Ascending aorta (tissue), 2 donors: Measurements from ENCODE around the gene AQP12A. TPM values are rescaled to one million over a fixed set of nuclear protein-coding genes. Genes with fewer than 3 reads are reported as not detected.

ENCODE experiments used
- DNase-seq, 2 donors: peaks; one replicate each; pipeline ENCODE4 v3.0.0-alpha.2; 2019; ENCODE audit warnings: low spot score in 2 of 2
- H3K27ac ChIP-seq, 2 donors: fragments of 200-600 bp; sonication (generic); one replicate each; pipeline ENCODE4 v1.5.1; 2016 to 2017; ENCODE audit warnings: mild to moderate bottlenecking in 1 of 2
- H3K27me3 ChIP-seq: fragments of 200-600 bp; sonication (generic); one replicate; pipeline ENCODE4 v1.5.1; 2017
- H3K36me3 ChIP-seq, 2 donors: fragments of 200-600 bp; sonication (generic); one replicate each; pipeline ENCODE4 v1.5.1; 2016
- H3K4me1 ChIP-seq, 2 donors: fragments of 200-600 bp; sonication (generic); one replicate each; pipeline ENCODE4 v1.5.1; 2016 to 2017; ENCODE audit warnings: mild to moderate bottlenecking in 1 of 2
- H3K4me3 ChIP-seq, 2 donors: fragments of 200-600 bp; sonication (generic); one replicate each; pipeline ENCODE4 v1.5.1; 2016 to 2017; ENCODE audit warnings: mild to moderate bottlenecking in 1 of 2
- H3K9me3 ChIP-seq, 2 donors: fragments of 200-600 bp; sonication (generic); one replicate each; pipeline ENCODE4 v1.5.1; 2016
- intact Hi-C: fragments of 100-400 bp; cut with DNase I; formaldehyde crosslinking; loops from one replicate; pipeline ENCODE4 v1.15.1; 2023
- total RNA-seq: library from RNA; depleted of rRNA; stranded (reverse); fragments of >200 nt; gene quantifications from one replicate; pipeline ENCODE4 v1.1.0, GENCODE V29; 2016
- TF ChIP-seq, protein P1 (sequence below), 3 experiments: fragments of 200-600 bp in 2 of 3; fragments of 450-650 bp in 1 of 3; sonication (generic) in 2 of 3; IDR thresholded peaks; one replicate each; pipeline ENCODE4 v1.5.1; 2016 to 2019; ENCODE audit warnings: antibody characterized with exemption in 3 of 3, mild to moderate bottlenecking in 1 of 3, moderate library complexity in 1 of 3

AQP12A gene
- total RNA-seq, 1 donor from 2014 or later = not detected

DNA sequence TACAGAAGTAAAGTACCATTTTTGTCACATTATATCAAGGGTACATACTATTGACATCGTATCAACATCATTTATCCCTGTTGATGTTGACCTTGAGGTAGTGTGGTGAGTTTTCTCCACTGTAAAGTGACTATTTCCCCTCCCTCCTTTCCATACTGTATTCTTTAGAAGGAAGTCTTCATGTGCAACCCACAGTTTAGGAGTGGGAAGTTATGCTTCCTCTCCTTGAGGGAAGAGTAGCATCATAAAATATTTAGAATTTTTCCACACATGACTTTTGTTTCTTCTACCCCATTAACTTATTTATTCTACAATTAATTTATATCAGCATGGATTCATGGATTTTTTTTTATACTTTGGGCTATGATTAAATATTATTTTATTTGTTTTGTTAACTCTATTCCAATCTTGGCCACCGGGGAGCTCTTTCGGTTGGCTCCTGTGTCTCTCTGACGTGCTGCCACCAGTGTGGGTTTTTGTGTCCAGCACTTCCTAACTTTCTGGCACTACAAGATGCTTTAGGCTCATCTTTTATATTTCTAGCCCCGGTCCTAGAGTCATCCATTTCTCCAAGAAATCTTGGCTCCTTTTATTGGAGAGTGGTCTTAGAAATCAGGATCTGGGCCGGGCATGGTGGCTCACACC lies 28.0 kb upstream of the AQP12A start:
- H3K9me3 ChIP-seq = peaks cover 0 to 5% of the 10 kb centered on the region in 2 donors
- H3K4me3 ChIP-seq = no peak overlapping the region
- no peaks in the 10 kb centered on the region for H3K4me1 ChIP-seq
- H3K27me3 ChIP-seq = no peaks in the 10 kb centered on the region
- TF ChIP-seq, protein P1, sequence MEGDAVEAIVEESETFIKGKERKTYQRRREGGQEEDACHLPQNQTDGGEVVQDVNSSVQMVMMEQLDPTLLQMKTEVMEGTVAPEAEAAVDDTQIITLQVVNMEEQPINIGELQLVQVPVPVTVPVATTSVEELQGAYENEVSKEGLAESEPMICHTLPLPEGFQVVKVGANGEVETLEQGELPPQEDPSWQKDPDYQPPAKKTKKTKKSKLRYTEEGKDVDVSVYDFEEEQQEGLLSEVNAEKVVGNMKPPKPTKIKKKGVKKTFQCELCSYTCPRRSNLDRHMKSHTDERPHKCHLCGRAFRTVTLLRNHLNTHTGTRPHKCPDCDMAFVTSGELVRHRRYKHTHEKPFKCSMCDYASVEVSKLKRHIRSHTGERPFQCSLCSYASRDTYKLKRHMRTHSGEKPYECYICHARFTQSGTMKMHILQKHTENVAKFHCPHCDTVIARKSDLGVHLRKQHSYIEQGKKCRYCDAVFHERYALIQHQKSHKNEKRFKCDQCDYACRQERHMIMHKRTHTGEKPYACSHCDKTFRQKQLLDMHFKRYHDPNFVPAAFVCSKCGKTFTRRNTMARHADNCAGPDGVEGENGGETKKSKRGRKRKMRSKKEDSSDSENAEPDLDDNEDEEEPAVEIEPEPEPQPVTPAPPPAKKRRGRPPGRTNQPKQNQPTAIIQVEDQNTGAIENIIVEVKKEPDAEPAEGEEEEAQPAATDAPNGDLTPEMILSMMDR (IDR thresholded peaks at IDR 0.05) = no peak
- no peaks in the 10 kb centered on the region for H3K36me3 ChIP-seq
- no peak overlapping the region for H3K27ac ChIP-seq
- no peak for DNase-seq
- intact Hi-C loops = no loop called here

DNA sequence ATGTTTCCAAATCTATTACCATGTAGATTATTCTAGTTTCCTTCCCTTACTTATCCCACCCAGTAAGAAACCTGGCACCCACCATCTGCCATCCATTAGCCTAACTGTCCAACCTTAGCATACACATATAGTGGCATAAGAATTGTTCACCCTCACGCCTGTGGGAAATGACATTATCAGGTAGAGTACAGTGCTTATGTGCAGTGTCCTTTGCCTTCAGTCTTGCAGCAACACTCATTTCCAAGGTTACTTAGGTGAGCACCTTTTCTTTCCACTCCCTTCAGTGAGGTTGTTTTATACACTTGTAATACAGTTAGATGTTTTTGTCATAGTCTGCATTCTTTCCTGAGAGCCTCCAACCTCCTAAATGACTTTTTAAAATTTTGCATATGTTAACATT lies 27.0 kb upstream of the AQP12A start:
- no peaks in the 10 kb centered on the region for H3K27me3 ChIP-seq
- DNase-seq = no peak
- intact Hi-C loops = no loop called here
- no peaks in the 10 kb centered on the region for H3K36me3 ChIP-seq
- TF ChIP-seq, protein P1 (IDR thresholded peaks at IDR 0.05) = no peak
- no peaks in the 10 kb centered on the region for H3K4me1 ChIP-seq
- peaks cover 0 to 5% of the 10 kb centered on the region in 2 donors for H3K9me3 ChIP-seq
- H3K27ac ChIP-seq = no peak overlapping the region
- H3K4me3 ChIP-seq = no peak overlapping the region

DNA sequence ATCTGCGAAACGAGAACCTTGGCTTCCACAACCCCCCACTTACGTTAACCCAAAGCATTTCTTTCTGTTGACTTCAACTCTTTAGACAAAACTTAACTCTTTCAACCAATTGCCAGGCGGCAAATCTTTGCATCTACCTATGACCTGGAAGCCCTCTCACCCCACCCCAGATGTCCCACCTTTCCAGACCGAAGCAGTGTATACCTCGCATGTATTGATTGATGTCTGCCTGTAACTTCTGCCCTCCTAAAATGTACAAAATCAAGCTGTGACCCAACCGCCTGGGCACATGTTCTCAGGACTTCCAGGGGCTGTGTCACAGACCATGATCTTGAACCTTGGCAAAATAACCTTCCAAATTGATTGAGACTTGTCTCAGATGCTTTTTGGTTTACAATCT lies 21.3 kb upstream of the AQP12A start:
- no peak overlapping the region for H3K4me3 ChIP-seq
- no peaks in the 10 kb centered on the region for H3K4me1 ChIP-seq
- TF ChIP-seq, protein P1 (IDR thresholded peaks at IDR 0.05) = no peak
- intact Hi-C loops = no loop called here
- H3K9me3 ChIP-seq = no peaks in the 10 kb centered on the region
- no peaks in the 10 kb centered on the region for H3K36me3 ChIP-seq
- DNase-seq = no peak
- no peaks in the 10 kb centered on the region for H3K27me3 ChIP-seq
- no peak overlapping the region for H3K27ac ChIP-seq

DNA sequence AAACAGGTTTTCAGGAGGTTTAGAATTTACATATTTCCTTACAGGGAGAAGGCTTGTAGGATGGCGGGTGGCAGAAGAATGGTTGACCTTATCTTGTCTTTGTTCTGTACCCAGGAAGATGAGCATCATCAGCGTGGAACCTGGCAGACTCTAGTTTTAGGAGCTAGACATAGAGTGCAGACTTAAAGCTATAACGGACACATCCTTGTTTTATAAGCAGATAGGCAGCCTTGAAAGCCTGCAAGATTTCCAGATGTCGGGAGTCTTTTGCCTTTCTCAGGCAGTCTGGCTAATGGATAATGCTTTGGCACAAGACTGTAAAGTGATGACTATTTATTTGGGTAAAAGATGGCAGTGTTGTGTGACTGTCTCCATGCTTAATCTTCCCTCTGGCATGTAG lies 20.7 kb upstream of the AQP12A start:
- TF ChIP-seq, protein P1 (IDR thresholded peaks at IDR 0.05) = no peak
- Histone ChIP-seq H3K4me1 (no peaks in the 10 kb centered on the region), H3K9me3 (no peaks in the 10 kb centered on the region), H3K27me3 (no peaks in the 10 kb centered on the region), H3K4me3 (no peak overlapping the region), H3K27ac (no peak overlapping the region), H3K36me3 (no peaks in the 10 kb centered on the region)
- intact Hi-C loops = no loop called here
- DNase-seq = no peak

DNA sequence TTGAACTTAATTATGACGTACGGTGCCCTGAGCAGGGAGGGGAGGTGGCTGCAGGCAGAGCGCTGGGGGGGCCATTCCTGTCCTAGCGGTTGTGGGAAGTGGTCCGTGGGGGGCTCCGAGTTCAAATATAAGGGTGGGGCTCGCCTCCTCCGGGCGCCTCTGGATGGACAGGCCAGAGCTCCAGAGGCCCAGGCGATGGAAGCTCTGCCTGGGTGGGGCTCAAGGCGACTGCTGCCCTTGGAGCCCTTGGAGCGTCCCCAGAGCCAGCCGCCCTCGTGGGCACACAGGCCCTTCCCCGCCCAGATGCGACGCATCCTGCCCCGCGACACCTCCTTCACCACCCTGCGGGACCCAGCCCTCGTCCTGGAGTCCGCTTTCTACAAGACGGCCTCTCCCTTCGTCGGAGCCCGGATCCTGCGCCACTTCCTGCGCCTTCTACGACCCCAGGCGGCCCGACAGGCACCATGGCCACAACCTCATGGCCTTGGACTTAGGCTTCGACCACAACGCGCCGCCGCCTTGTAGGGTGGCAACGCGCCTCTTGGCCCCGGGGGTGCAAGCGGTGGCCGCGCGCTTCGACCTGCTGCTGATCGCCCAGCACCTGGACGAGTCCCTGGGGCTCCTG lies 19.5 kb upstream of the AQP12A start:
- no peaks in the 10 kb centered on the region for H3K36me3 ChIP-seq
- no peak overlapping the region for H3K4me3 ChIP-seq
- TF ChIP-seq, protein P1 (IDR thresholded peaks at IDR 0.05) = no peak
- H3K27me3 ChIP-seq = no peaks in the 10 kb centered on the region
- no peaks in the 10 kb centered on the region for H3K9me3 ChIP-seq
- DNase-seq = no peak
- no peak overlapping the region for H3K27ac ChIP-seq
- intact Hi-C loops = no loop called here
- no peaks in the 10 kb centered on the region for H3K4me1 ChIP-seq
